Loucy (cell line): ENCODE results near the gene CELSR3.
A peak's percentile ranks its signal among the peaks of the same experiment; 100 is the strongest.

Source experiments
- H2AFZ ChIP-seq: fragments of 200-600 bp; sonication (generic); 2 replicates; pipeline ENCODE4 v1.6.0; 2016; ENCODE audit warnings: antibody characterized with exemption, mild to moderate bottlenecking, low read length, moderate library complexity
- H3F3A ChIP-seq: fragments of 200-600 bp; 2 replicates; pipeline ENCODE4 v1.6.0; 2016; ENCODE audit warnings: antibody characterized with exemption, low read depth, mild to moderate bottlenecking
- H3K27me3 ChIP-seq: fragments of 200-600 bp; sonication (generic); 2 replicates; pipeline ENCODE4 v1.6.1; 2014; ENCODE audit warnings: low read length, mild to moderate bottlenecking; ENCODE audit not compliant: insufficient read depth, poor library complexity, severe bottlenecking
- H3K36me3 ChIP-seq: fragments of 200-600 bp; sonication (generic); 2 replicates; pipeline ENCODE4 v1.6.1; 2016; ENCODE audit warnings: low read length; ENCODE audit not compliant: insufficient read depth
- H3K4me1 ChIP-seq: fragments of 200-600 bp; sonication (generic); 2 replicates; pipeline ENCODE4 v1.5.1; 2014; ENCODE audit warnings: low read length, mild to moderate bottlenecking; ENCODE audit not compliant: insufficient read depth, poor library complexity, severe bottlenecking
- H3K4me2 ChIP-seq: fragments of 200-600 bp; sonication (generic); 2 replicates; pipeline ENCODE4 v1.6.0; 2014; ENCODE audit warnings: antibody characterized with exemption, low read length, low read depth, mild to moderate bottlenecking; ENCODE audit not compliant: poor library complexity, severe bottlenecking
- H3K4me3 ChIP-seq: fragments of 200-600 bp; sonication (generic); 2 replicates; pipeline ENCODE4 v1.5.1; 2014; ENCODE audit warnings: low read length, mild to moderate bottlenecking, mixed read lengths; ENCODE audit not compliant: poor library complexity, severe bottlenecking
- H3K79me2 ChIP-seq: fragments of 200-600 bp; sonication (generic); 2 replicates; pipeline ENCODE4 v1.6.1; 2014; ENCODE audit warnings: low read length; ENCODE audit not compliant: insufficient read depth
- H3K9ac ChIP-seq: fragments of 200-600 bp; sonication (generic); 2 replicates; pipeline ENCODE4 v1.6.0; 2014; ENCODE audit warnings: mild to moderate bottlenecking, low read depth, low read length, moderate library complexity; ENCODE audit not compliant: poor library complexity, severe bottlenecking
- H3K9me2 ChIP-seq: fragments of 200-600 bp; sonication (generic); replicated peaks from 2 replicates; pipeline ENCODE4 v1.6.1; 2016; ENCODE audit warnings: low read depth, low read length, mixed read lengths
- H3K9me3 ChIP-seq: fragments of 200-600 bp; sonication (generic); 2 replicates; pipeline ENCODE4 v1.6.1; 2014; ENCODE audit warnings: mild to moderate bottlenecking, antibody characterized with exemption, low read length, low read depth; ENCODE audit not compliant: insufficient read depth
- H4K20me1 ChIP-seq: fragments of 200-600 bp; sonication (generic); 2 replicates; pipeline ENCODE4 v1.6.0; 2014; ENCODE audit warnings: antibody characterized with exemption, low read length, mild to moderate bottlenecking; ENCODE audit not compliant: insufficient read depth, poor library complexity, severe bottlenecking
- EZH2phosphoT487 ChIP-seq: fragments of 200-600 bp; IDR thresholded peaks from 2 replicates; pipeline ENCODE4 v1.6.1; 2018; ENCODE audit warnings: antibody characterized with exemption, mild to moderate bottlenecking, moderate library complexity, borderline replicate concordance
- TF ChIP-seq, protein P1 (sequence below): fragments of 200-600 bp; sonication (generic); conservative IDR thresholded peaks from 2 replicates; pipeline ENCODE4 v1.5.1; 2014; ENCODE audit warnings: mild to moderate bottlenecking, antibody characterized with exemption, low read length

CELSR3 gene

DNA sequence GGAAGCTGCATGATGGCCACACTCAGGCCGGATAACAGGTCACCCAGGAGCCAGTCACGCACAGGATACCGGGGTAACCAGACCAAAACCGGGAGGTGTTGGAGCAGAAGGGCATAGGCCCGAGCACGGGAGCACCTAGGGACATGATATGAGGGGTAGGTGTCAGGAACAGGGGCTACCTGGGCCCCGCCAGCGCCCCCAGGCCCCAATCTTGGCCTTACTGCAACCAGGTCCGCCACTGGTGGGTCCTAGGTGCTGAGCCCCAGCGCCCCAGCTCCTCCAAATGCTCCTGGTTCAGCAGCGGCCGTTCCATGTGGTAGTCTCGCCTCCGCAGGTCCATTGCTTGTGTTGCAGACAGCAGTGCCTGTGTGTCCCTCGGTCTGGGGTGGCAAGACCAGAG is 29.4 kb downstream of the CELSR3 start:
- no peak for TF ChIP-seq EZH2phosphoT487
- TF ChIP-seq, protein P1, sequence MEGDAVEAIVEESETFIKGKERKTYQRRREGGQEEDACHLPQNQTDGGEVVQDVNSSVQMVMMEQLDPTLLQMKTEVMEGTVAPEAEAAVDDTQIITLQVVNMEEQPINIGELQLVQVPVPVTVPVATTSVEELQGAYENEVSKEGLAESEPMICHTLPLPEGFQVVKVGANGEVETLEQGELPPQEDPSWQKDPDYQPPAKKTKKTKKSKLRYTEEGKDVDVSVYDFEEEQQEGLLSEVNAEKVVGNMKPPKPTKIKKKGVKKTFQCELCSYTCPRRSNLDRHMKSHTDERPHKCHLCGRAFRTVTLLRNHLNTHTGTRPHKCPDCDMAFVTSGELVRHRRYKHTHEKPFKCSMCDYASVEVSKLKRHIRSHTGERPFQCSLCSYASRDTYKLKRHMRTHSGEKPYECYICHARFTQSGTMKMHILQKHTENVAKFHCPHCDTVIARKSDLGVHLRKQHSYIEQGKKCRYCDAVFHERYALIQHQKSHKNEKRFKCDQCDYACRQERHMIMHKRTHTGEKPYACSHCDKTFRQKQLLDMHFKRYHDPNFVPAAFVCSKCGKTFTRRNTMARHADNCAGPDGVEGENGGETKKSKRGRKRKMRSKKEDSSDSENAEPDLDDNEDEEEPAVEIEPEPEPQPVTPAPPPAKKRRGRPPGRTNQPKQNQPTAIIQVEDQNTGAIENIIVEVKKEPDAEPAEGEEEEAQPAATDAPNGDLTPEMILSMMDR, result no peak
- Histone ChIP-seq H3F3A (no peaks in the 10 kb centered on the region), H2AFZ (no peak overlapping the region), H3K36me3 (peaks cover 26% of the 10 kb centered on the region; the same call in 1 of the 2 replicates), H3K79me2 (peaks cover 40% of the 10 kb centered on the region), H3K9me3 (no peaks in the 10 kb centered on the region), H3K27me3 (no peaks in the 10 kb centered on the region), H3K4me3 (no peak overlapping the region), H3K4me2 (peak overlapping the region; percentile 97), H3K9ac (peak overlapping the region; percentile 93), H3K4me1 (peaks cover 23% of the 10 kb centered on the region), H3K9me2 (no peaks in the 10 kb centered on the region), H4K20me1 (peaks cover 18% of the 10 kb centered on the region)

DNA sequence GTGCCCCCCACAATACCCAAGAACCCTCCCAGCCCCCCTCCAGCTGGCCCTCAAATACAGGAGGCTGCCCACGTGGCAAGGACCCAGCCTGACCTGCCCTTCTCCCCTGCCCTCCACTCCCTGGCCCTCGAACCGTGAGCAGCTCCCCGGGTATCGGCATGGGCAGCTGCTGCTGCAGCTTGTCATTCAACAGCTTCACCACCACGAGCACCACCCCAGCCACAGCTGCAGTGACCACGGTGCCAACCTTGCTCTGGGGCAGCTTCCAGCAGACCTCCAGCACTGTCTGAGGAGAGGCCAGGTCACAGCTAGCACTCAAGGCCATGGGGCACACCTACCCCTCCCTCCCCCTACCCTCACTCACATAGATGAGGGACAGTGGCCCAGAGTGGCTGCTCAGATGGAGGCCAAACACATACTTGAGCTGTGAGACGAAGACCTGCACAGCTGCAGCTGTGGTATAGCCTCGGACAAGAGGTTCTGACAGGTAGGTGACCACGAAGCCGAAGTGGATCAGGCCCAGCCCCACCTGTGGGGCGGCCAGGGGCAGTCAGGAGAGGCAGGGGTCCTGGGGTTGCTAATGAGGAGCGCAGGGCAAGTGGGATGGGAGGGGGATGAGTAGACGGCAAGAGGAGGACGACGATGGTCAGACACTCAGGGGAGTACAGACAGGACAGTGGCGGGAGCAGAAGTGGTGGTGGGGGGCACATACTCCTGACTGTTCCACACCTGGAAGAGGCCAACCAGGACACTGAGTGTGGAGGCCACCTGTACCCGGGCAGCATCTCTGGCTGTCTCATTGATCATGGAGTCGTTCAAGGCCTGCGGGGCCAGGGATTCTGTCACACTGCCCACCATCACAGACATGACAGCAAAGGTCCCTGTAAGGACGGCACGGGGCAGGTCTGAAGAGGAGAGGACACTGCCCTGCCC is 30.9 kb downstream of the CELSR3 start:
- no peak overlapping the region for H3K4me3 ChIP-seq
- no peaks in the 10 kb centered on the region for H3F3A ChIP-seq
- H3K27me3 ChIP-seq, result no peaks in the 10 kb centered on the region
- H3K4me2 ChIP-seq, result peak overlapping the region; percentile 4
- peaks cover 39% of the 10 kb centered on the region; the same call in 1 of the 2 replicates for H3K36me3 ChIP-seq
- peaks cover 23% of the 10 kb centered on the region for H3K4me1 ChIP-seq
- TF ChIP-seq, protein P1, result no peak
- TF ChIP-seq EZH2phosphoT487, result no peak
- no peaks in the 10 kb centered on the region for H3K9me2 ChIP-seq
- H3K9me3 ChIP-seq, result no peaks in the 10 kb centered on the region
- no peak overlapping the region for H3K9ac ChIP-seq
- peaks cover 40% of the 10 kb centered on the region for H3K79me2 ChIP-seq
- peaks cover 18% of the 10 kb centered on the region for H4K20me1 ChIP-seq
- no peak overlapping the region for H2AFZ ChIP-seq

DNA sequence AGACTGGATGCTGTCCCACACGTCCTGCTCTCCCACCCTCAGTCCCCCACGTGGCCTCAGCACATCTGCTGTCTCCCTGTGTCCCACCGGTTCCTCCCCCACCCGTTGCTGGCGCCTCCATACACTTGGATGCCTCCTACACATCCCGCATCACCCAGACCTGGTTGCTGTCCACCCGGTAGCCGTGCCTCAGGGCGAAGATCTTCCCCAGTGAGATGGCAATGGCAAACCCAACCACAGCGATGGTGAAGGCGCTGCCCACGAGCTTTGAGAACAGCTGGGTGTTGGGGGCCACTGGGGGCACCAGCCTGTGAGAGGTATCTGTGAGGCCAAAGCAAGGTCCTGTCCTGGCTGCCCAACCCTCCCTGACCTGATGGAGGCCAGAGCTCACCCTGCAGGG is 31.9 kb downstream of the CELSR3 start:
- Histone ChIP-seq H3F3A (no peaks in the 10 kb centered on the region), H2AFZ (no peak overlapping the region), H3K79me2 (peaks cover 35% of the 10 kb centered on the region), H3K4me2 (no peak overlapping the region), H3K4me3 (no peak overlapping the region), H4K20me1 (peaks cover 18% of the 10 kb centered on the region), H3K9me2 (no peaks in the 10 kb centered on the region), H3K9ac (no peak overlapping the region), H3K36me3 (peaks cover 47% of the 10 kb centered on the region; the same call in 1 of the 2 replicates), H3K4me1 (peaks cover 13% of the 10 kb centered on the region), H3K9me3 (no peaks in the 10 kb centered on the region), H3K27me3 (no peaks in the 10 kb centered on the region)
- TF ChIP-seq, protein P1, result no peak
- no peak for TF ChIP-seq EZH2phosphoT487
